ENCODE measurements around the gene SLC9A9. TPM values are rescaled to one million over a fixed set of nuclear protein-coding genes. Genes with fewer than 3 reads are reported as not detected.

Gene SLC9A9
- total RNA-seq, 4 donors from 2014 or later: 1.1 to 15.9 (median 9.7) TPM

DNA sequence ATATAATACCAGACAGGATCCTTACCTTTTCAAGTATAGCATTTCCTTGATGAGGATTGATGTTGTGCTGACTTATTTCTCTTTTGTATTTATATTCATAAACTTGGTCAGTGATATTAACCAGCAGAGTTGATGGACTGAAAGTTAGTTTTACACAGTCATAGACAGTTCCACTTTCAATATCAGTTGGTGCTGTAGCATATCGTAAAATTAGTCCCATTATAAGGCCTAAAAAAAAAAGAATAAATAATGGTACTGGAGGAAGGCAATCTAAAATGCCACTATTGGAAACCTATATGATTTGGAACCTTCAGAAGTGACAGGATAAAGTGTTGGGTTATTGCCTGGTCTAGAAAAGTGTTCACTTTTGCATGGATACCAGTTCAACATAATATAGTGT is 16.3 kb downstream of the SLC9A9 start:
- 49 to 67% methylated on average over 1 of the region's 1 CpG for WGBS, 2 donors (ENCODE audit: low coverage in 1 of 2)
- peak overlapping the region in 2 of 4 donors; percentile 21 to 28 for H3K27ac ChIP-seq
- in situ Hi-C loops (cut with MboI; ENCODE audit: low pct_ligation_motif_present in 1 of 4, low pct_unique_long_range_greater_than_20kb in 1 of 4, low sequenced_read_pairs in 3 of 4): no loop called here

DNA sequence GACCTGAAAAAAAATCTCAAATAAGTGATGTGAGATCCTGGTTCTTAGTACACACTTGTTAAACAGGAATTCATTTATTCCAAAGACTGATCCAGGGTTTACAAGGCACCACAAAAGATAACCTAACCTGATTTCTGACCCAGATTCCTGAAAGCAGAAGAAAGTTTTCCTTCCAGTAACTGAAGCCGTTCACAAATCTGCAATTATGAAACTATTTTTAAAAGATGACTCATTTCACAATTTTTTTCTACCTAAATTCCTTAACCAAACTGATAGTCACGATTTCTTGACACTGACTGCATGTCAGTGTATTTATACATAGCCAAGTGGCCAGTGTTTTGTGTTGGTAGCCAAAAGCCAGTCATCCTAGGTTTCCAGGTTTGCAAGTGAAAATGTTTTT is 17.1 kb downstream of the SLC9A9 start:
- in situ Hi-C loops (cut with MboI; ENCODE audit: low pct_ligation_motif_present in 1 of 4, low pct_unique_long_range_greater_than_20kb in 1 of 4, low sequenced_read_pairs in 3 of 4): no loop called here

More for the DNA sequence above, 16.3 kb downstream of the SLC9A9 start:
- no peaks in the 10 kb centered on the region for H3K9me3 ChIP-seq
- peaks cover 0 to 17% (median 0%) of the 10 kb centered on the region in 4 donors for H3K4me1 ChIP-seq
- DNase-seq: no peak
- no peak overlapping the region for H3K4me3 ChIP-seq
- intact Hi-C loops (cut with DNase I; ENCODE audit: low total_unique reads): no loop called here
- H3K36me3 ChIP-seq: no peaks in the 10 kb centered on the region
- TF ChIP-seq POLR2AphosphoS5 (IDR thresholded peaks at IDR 0.05) (no peak), EP300 (IDR thresholded peaks at IDR 0.05; ENCODE audit: low read depth) (no peak), POLR2A (IDR thresholded peaks at IDR 0.05) (no peak)
- TF ChIP-seq, protein P1, sequence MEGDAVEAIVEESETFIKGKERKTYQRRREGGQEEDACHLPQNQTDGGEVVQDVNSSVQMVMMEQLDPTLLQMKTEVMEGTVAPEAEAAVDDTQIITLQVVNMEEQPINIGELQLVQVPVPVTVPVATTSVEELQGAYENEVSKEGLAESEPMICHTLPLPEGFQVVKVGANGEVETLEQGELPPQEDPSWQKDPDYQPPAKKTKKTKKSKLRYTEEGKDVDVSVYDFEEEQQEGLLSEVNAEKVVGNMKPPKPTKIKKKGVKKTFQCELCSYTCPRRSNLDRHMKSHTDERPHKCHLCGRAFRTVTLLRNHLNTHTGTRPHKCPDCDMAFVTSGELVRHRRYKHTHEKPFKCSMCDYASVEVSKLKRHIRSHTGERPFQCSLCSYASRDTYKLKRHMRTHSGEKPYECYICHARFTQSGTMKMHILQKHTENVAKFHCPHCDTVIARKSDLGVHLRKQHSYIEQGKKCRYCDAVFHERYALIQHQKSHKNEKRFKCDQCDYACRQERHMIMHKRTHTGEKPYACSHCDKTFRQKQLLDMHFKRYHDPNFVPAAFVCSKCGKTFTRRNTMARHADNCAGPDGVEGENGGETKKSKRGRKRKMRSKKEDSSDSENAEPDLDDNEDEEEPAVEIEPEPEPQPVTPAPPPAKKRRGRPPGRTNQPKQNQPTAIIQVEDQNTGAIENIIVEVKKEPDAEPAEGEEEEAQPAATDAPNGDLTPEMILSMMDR (IDR thresholded peaks at IDR 0.05): no peak
- H3K27me3 ChIP-seq: no peaks in the 10 kb centered on the region

DNA sequence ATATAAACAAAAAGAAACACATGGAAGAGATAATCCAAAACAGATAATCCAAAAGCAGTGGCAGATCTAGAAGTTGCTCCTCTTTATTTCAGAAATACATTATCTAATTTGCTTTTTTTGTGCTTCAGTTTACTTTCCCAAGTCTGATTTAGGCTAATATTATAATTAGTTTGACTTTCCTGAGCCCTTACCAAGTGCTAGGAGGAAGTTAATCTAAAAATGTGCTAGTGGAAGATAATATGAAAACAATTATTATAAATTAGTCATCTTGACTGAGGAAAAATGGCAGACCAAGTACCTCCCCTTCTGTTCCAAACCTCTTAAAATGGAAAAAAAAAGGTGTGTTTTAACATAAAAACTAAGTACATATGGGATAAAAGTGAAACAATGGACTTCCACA is 17.5 kb downstream of the SLC9A9 start:
- H3K4me1 ChIP-seq: peaks cover 0 to 17% (median 0%) of the 10 kb centered on the region in 4 donors
- H3K36me3 ChIP-seq: no peaks in the 10 kb centered on the region
- intact Hi-C loops (cut with DNase I; ENCODE audit: low total_unique reads): no loop called here

More for the DNA sequence above, 17.1 kb downstream of the SLC9A9 start:
- Histone ChIP-seq H3K4me1 (peaks cover 0 to 17% (median 0%) of the 10 kb centered on the region in 4 donors), H3K9me3 (no peaks in the 10 kb centered on the region), H3K36me3 (no peaks in the 10 kb centered on the region), H3K27ac (peak overlapping the region; percentile 21 to 47 (median 32)), H3K4me3 (no peak overlapping the region), H3K27me3 (no peaks in the 10 kb centered on the region)
- WGBS, 2 donors (ENCODE audit: low coverage in 1 of 2): 14 to 29% methylated on average over 2 of the region's 2 CpGs
- DNase-seq: no peak
- intact Hi-C loops (cut with DNase I; ENCODE audit: low total_unique reads): no loop called here
- no peak for TF ChIP-seq POLR2A (IDR thresholded peaks at IDR 0.05)
- TF ChIP-seq, protein P1 (IDR thresholded peaks at IDR 0.05): no peak
- no peak for TF ChIP-seq EP300 (IDR thresholded peaks at IDR 0.05; ENCODE audit: low read depth)
- TF ChIP-seq POLR2AphosphoS5 (IDR thresholded peaks at IDR 0.05): no peak

DNA sequence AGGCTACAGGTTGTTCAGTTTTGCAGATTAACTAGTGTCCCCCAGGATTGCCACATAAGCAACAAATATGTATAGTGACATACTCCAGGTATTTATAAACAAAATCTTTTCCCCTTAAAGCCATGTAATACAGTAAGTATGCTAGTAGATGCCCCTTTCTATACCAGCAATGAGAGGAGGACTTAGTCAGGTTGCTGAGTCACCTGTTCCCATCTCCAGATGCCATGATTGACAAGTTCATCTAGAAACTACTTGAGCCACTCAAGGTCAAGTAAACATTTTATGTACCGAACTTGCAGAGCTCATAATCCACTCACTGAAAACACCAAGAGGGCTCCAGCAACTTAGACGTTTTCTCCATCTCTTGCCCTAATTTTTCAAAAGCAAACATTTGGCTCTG is 18.2 kb downstream of the SLC9A9 start:
- Histone ChIP-seq H3K4me1 (peaks cover 0 to 22% (median 0%) of the 10 kb centered on the region in 4 donors), H3K27me3 (no peaks in the 10 kb centered on the region), H3K4me3 (no peak overlapping the region), H3K36me3 (no peaks in the 10 kb centered on the region), H3K27ac (no peak overlapping the region), H3K9me3 (no peaks in the 10 kb centered on the region)
- WGBS, 2 donors (ENCODE audit: low coverage in 1 of 2): 45 to 49% methylated on average over 2 of the region's 2 CpGs
- TF ChIP-seq, protein P1 (IDR thresholded peaks at IDR 0.05): no peak
- no peak for TF ChIP-seq POLR2AphosphoS5 (IDR thresholded peaks at IDR 0.05)
- TF ChIP-seq EP300 (IDR thresholded peaks at IDR 0.05; ENCODE audit: low read depth): no peak
- TF ChIP-seq POLR2A (IDR thresholded peaks at IDR 0.05): no peak
- in situ Hi-C loops (cut with MboI; ENCODE audit: low pct_ligation_motif_present in 1 of 4, low pct_unique_long_range_greater_than_20kb in 1 of 4, low sequenced_read_pairs in 3 of 4): no loop called here
- DNase-seq: no peak
- intact Hi-C loops (cut with DNase I; ENCODE audit: low total_unique reads): no loop called here

More for the DNA sequence above, 17.5 kb downstream of the SLC9A9 start:
- TF ChIP-seq, protein P1 (IDR thresholded peaks at IDR 0.05): no peak
- no peak for TF ChIP-seq EP300 (IDR thresholded peaks at IDR 0.05; ENCODE audit: low read depth)
- no peak for TF ChIP-seq POLR2A (IDR thresholded peaks at IDR 0.05)
- TF ChIP-seq POLR2AphosphoS5 (IDR thresholded peaks at IDR 0.05): no peak
- Histone ChIP-seq H3K27ac (peak overlapping the region in 3 of 4 donors; percentile 28 to 47 (median 37)), H3K9me3 (no peaks in the 10 kb centered on the region), H3K4me3 (no peak overlapping the region), H3K27me3 (no peaks in the 10 kb centered on the region)
- no peak for DNase-seq
- in situ Hi-C loops (cut with MboI; ENCODE audit: low pct_ligation_motif_present in 1 of 4, low pct_unique_long_range_greater_than_20kb in 1 of 4, low sequenced_read_pairs in 3 of 4): no loop called here

Data from transverse colon (tissue), 4 donors.